ENCODE results near the gene STPG2. TPM values are rescaled to one million over a fixed set of nuclear protein-coding genes. Genes with fewer than 3 reads are reported as not detected.

The STPG2 gene
- total RNA-seq, 2 donors from 2014 or later = 0.13 to 0.53 TPM

DNA sequence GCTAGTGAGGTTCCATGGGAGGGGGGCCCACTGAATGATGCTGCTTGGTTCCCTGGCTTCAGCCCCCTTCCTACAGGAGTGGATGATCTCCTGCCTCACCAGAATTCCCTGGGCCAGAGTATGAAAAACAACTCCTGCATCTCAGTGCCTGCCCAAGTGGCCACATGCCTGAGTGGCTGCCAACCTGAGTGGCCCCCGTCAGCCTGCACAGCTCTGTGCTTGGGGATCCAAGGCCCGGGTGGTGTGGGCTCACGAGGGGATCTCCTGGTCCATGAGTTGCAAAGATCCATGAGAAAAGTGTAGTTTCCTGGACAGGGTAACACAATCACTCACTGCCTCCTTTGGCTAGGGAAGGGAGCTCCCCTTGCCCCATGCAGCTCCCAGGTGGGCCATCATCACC lies 17.1 kb downstream of the STPG2 start:
- Mint-ChIP-seq H3K4me3 (no peak overlapping the region), H3K4me1 (no peaks in the 10 kb centered on the region), H3K9me3 (no peaks in the 10 kb centered on the region), H3K27me3 (ENCODE audit: insufficient read depth) (peaks cover 1% of the 10 kb centered on the region), H3K27ac (no peak overlapping the region), H3K36me3 (ENCODE audit: low read depth) (no peaks in the 10 kb centered on the region)
- WGBS, 2 experiments (ENCODE audit: insufficient coverage in 1 of 2, insufficient read length in 1 of 2) = 55 to 92% methylated on average over 2 to 3 of the region's 3 CpGs
- TF ChIP-seq, protein P1, sequence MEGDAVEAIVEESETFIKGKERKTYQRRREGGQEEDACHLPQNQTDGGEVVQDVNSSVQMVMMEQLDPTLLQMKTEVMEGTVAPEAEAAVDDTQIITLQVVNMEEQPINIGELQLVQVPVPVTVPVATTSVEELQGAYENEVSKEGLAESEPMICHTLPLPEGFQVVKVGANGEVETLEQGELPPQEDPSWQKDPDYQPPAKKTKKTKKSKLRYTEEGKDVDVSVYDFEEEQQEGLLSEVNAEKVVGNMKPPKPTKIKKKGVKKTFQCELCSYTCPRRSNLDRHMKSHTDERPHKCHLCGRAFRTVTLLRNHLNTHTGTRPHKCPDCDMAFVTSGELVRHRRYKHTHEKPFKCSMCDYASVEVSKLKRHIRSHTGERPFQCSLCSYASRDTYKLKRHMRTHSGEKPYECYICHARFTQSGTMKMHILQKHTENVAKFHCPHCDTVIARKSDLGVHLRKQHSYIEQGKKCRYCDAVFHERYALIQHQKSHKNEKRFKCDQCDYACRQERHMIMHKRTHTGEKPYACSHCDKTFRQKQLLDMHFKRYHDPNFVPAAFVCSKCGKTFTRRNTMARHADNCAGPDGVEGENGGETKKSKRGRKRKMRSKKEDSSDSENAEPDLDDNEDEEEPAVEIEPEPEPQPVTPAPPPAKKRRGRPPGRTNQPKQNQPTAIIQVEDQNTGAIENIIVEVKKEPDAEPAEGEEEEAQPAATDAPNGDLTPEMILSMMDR (conservative IDR thresholded peaks at IDR 0.05) = no peak
- Histone ChIP-seq H3K27ac (ENCODE audit: low read depth, low read length) (no peak overlapping the region), H3K36me3 (ENCODE audit: control insufficient read depth, insufficient read depth, low read length) (no peaks in the 10 kb centered on the region), H3K9me3 (ENCODE audit: control insufficient read depth, low read length) (no peaks in the 10 kb centered on the region), H3K4me1 (ENCODE audit: control insufficient read depth, insufficient read depth, low read length) (no peaks in the 10 kb centered on the region), H3K4me3 (ENCODE audit: low read length) (no peak overlapping the region), H3K9ac (ENCODE audit: extremely low read depth, low read length, poor library complexity, severe bottlenecking) (no peak overlapping the region), H3K27me3 (ENCODE audit: control insufficient read depth, insufficient read depth, low read length, poor library complexity, severe bottlenecking) (no peaks in the 10 kb centered on the region)
- DNase-seq = no peak

DNA sequence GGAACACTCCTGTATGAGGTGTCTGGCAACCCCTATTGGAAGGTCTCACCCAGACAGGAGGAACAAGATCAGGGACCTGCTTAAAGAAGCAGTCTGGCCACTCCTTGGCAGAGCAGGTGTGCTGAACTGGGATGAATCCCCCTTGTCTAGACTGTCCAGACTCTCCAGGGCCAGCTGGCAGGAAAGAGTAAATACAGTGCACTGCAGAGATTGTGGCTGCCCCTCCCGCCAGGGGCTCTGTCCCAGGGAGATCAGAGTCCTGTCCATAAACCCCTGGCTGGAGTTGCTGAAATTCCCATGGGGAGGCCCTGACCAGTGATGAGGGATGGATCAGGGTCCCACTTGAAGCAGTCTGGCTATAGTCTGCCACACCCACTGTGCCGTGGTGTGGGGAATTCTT lies 17.7 kb downstream of the STPG2 start:
- no peaks in the 10 kb centered on the region for H3K36me3 Mint-ChIP-seq (ENCODE audit: low read depth)
- peaks cover 1% of the 10 kb centered on the region for H3K27me3 Mint-ChIP-seq (ENCODE audit: insufficient read depth)
- no peaks in the 10 kb centered on the region for H3K9me3 Mint-ChIP-seq
- TF ChIP-seq, protein P1 (conservative IDR thresholded peaks at IDR 0.05) = no peak
- 0 to 48% methylated on average over 1 to 2 of the region's 2 CpGs for WGBS, 2 experiments (ENCODE audit: insufficient coverage in 1 of 2, insufficient read length in 1 of 2)
- no peak overlapping the region for H3K4me3 ChIP-seq (ENCODE audit: low read length)
- no peaks in the 10 kb centered on the region for H3K27me3 ChIP-seq (ENCODE audit: control insufficient read depth, insufficient read depth, low read length, poor library complexity, severe bottlenecking)
- no peaks in the 10 kb centered on the region for H3K9me3 ChIP-seq (ENCODE audit: control insufficient read depth, low read length)
- no peak for DNase-seq
- no peaks in the 10 kb centered on the region for H3K4me1 ChIP-seq (ENCODE audit: control insufficient read depth, insufficient read depth, low read length)
- H3K36me3 ChIP-seq (ENCODE audit: control insufficient read depth, insufficient read depth, low read length) = no peaks in the 10 kb centered on the region
- H3K27ac ChIP-seq (ENCODE audit: low read depth, low read length) = no peak overlapping the region
- H3K4me1 Mint-ChIP-seq = no peaks in the 10 kb centered on the region
- no peak overlapping the region for H3K4me3 Mint-ChIP-seq
- no peak overlapping the region for H3K9ac ChIP-seq (ENCODE audit: extremely low read depth, low read length, poor library complexity, severe bottlenecking)
- no peak overlapping the region for H3K27ac Mint-ChIP-seq

DNA sequence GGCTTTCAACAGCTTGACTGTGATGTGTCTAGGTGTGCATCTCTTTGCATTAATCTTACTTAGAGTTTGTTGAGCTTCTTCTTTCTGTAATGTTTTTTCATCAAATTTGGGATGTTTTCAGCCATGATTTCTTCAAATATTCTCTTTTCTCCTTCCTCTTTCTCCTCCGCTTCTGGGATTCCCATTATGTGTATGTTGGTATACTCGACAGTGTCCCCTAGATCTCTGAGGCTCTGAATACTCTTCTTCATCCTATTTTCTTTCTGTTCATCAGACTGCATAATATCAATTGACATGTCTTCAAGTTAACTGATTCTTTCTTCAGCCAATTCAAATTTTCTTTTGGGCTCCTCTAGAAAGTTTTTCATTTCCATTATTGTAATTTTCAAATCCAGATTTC lies 25.9 kb downstream of the STPG2 start:
- Histone ChIP-seq H3K27me3 (ENCODE audit: control insufficient read depth, insufficient read depth, low read length, poor library complexity, severe bottlenecking) (no peaks in the 10 kb centered on the region), H3K9me3 (ENCODE audit: control insufficient read depth, low read length) (peaks cover 3% of the 10 kb centered on the region), H3K27ac (ENCODE audit: low read depth, low read length) (no peak overlapping the region), H3K4me3 (ENCODE audit: low read length) (no peak overlapping the region), H3K4me1 (ENCODE audit: control insufficient read depth, insufficient read depth, low read length) (no peaks in the 10 kb centered on the region), H3K36me3 (ENCODE audit: control insufficient read depth, insufficient read depth, low read length) (no peaks in the 10 kb centered on the region), H3K9ac (ENCODE audit: extremely low read depth, low read length, poor library complexity, severe bottlenecking) (no peak overlapping the region)
- H3K36me3 Mint-ChIP-seq (ENCODE audit: low read depth) = no peaks in the 10 kb centered on the region
- DNase-seq = no peak
- no peaks in the 10 kb centered on the region for H3K4me1 Mint-ChIP-seq
- peaks cover 1% of the 10 kb centered on the region for H3K27me3 Mint-ChIP-seq (ENCODE audit: insufficient read depth)
- peaks cover 6% of the 10 kb centered on the region for H3K9me3 Mint-ChIP-seq
- TF ChIP-seq, protein P1 (conservative IDR thresholded peaks at IDR 0.05) = no peak
- H3K27ac Mint-ChIP-seq = no peak overlapping the region
- H3K4me3 Mint-ChIP-seq = no peak overlapping the region
- WGBS, 2 experiments (ENCODE audit: insufficient coverage in 1 of 2, insufficient read length in 1 of 2) = 84% methylated on average over 2 of the region's 2 CpGs; no CpG with 5 or more reads in 1 of the 2 experiments
